ENCODE data around the gene RFXAP.
A peak's percentile ranks its signal among the peaks of the same experiment; 100 is the strongest.

Gene RFXAP

DNA sequence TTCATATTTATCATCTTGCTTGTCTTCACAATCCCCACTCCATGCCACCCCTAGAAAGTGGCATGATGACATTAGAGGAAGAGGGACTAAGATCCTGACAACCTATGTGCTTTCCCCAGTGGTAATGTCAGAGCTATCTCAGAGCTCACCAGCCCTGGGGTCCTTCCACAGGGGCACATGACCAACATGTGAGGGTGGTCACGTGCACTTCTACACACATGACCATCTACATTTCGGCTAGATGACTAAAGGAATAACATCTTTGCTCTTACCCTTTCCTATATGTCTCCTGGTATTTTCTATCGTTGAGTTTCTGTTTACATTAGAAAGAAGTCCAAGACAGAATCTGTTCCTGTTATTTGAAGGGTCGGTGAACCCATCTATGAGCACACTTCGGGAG, 46.2 kb downstream of the RFXAP start:
- Histone ChIP-seq H3K9ac (ENCODE audit: low read length in 2 of 2) (no peak overlapping the region), H3K4me1 (ENCODE audit: control insufficient read depth, insufficient read depth, low read length) (peaks cover 3% of the 10 kb centered on the region), H3K9me3 (ENCODE audit: control insufficient read depth in 2 of 2, low read length in 2 of 2) (no peaks in the 10 kb centered on the region), H3K4me3 (ENCODE audit: low read length in 2 of 2) (no peak overlapping the region), H3K36me3 (ENCODE audit: control insufficient read depth in 2 of 2, insufficient read depth in 2 of 2, low read length in 2 of 2) (peaks cover 15 to 21% of the 10 kb centered on the region in 2 donors), H3K27me3 (ENCODE audit: control insufficient read depth in 1 of 2, insufficient read depth in 2 of 2, low read length in 2 of 2) (no peaks in the 10 kb centered on the region), H3K27ac (ENCODE audit: low read length) (no peak overlapping the region)

- peaks cover 3% of the 10 kb centered on the region for H3K4me1 ChIP-seq (ENCODE audit: control insufficient read depth, insufficient read depth, low read length)
- no peaks in the 10 kb centered on the region for H3K27me3 ChIP-seq (ENCODE audit: control insufficient read depth in 1 of 2, insufficient read depth in 2 of 2, low read length in 2 of 2)
- H3K9ac ChIP-seq (ENCODE audit: low read length in 2 of 2) = no peak overlapping the region
- H3K4me3 ChIP-seq (ENCODE audit: low read length in 2 of 2) = no peak overlapping the region
- no peaks in the 10 kb centered on the region for H3K9me3 ChIP-seq (ENCODE audit: control insufficient read depth in 2 of 2, low read length in 2 of 2)
- H3K27ac ChIP-seq (ENCODE audit: low read length) = no peak overlapping the region
- H3K36me3 ChIP-seq (ENCODE audit: control insufficient read depth in 2 of 2, insufficient read depth in 2 of 2, low read length in 2 of 2) = peaks cover 17 to 27% of the 10 kb centered on the region in 2 donors
These were observed 47.2 kb downstream of the RFXAP start for GRCh38 chr13:36866232-36866631.

- Histone ChIP-seq H3K27ac (ENCODE audit: low read length) (no peak overlapping the region), H3K9me3 (ENCODE audit: control insufficient read depth in 2 of 2, low read length in 2 of 2) (no peaks in the 10 kb centered on the region), H3K27me3 (ENCODE audit: control insufficient read depth in 1 of 2, insufficient read depth in 2 of 2, low read length in 2 of 2) (no peaks in the 10 kb centered on the region), H3K4me3 (ENCODE audit: low read length in 2 of 2) (no peak overlapping the region), H3K36me3 (ENCODE audit: control insufficient read depth in 2 of 2, insufficient read depth in 2 of 2, low read length in 2 of 2) (peaks cover 16% of the 10 kb centered on the region in 2 donors), H3K4me1 (ENCODE audit: control insufficient read depth, insufficient read depth, low read length) (peaks cover 5% of the 10 kb centered on the region), H3K9ac (ENCODE audit: low read length in 2 of 2) (no peak overlapping the region)
These were observed 51.1 kb downstream of the RFXAP start for GRCh38 chr13:36870050-36870692.

DNA sequence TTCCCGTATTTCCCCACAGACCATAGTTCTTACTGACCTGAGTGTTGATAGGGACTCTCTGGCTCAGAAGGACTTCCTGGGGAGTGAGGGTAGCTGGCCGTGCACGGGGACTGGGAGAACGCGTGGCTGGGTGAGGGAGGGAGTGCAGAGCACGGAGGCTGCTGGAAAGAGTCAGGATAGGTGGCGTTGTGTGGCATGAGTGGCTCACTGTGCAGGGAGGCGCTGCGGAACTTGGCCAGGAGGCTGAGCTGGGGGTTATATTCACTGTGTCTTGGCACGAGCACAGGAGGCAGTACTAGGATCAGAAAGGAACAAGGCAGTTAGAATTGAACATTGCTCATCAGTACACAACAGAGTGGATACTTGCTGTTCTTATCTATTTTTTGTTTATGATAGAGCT, 53.6 kb downstream of the RFXAP start:
- H3K4me1 ChIP-seq (ENCODE audit: control insufficient read depth, insufficient read depth, low read length) = peaks cover 5% of the 10 kb centered on the region
- no peaks in the 10 kb centered on the region for H3K9me3 ChIP-seq (ENCODE audit: control insufficient read depth in 2 of 2, low read length in 2 of 2)
- no peak overlapping the region for H3K4me3 ChIP-seq (ENCODE audit: low read length in 2 of 2)
- no peaks in the 10 kb centered on the region for H3K27me3 ChIP-seq (ENCODE audit: control insufficient read depth in 1 of 2, insufficient read depth in 2 of 2, low read length in 2 of 2)
- peak overlapping the region in 1 of 2 donors; percentile 14 for H3K9ac ChIP-seq (ENCODE audit: low read length in 2 of 2)
- H3K27ac ChIP-seq (ENCODE audit: low read length) = no peak overlapping the region
- peaks cover 8 to 13% of the 10 kb centered on the region in 2 donors for H3K36me3 ChIP-seq (ENCODE audit: control insufficient read depth in 2 of 2, insufficient read depth in 2 of 2, low read length in 2 of 2)

DNA sequence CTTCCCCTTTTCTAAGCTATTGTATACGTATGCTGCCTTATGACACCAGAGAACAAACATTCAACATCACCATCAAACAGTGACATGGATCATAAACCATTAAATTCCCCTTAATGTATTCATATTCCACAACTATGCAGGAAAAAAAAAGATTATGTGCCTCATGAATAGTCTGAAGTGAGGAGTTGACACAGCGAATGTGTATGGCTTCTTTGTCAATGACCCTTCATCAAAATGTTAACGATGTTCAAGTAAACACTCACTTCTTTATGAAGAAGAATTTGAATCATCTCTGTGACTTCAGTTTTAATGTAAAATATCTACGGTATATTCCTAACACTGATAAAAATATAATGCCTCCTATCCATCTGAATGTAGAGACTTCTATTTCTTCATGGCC, 56.4 kb downstream of the RFXAP start:
- H3K27me3 ChIP-seq (ENCODE audit: control insufficient read depth in 1 of 2, insufficient read depth in 2 of 2, low read length in 2 of 2) = no peaks in the 10 kb centered on the region
- H3K36me3 ChIP-seq (ENCODE audit: control insufficient read depth in 2 of 2, insufficient read depth in 2 of 2, low read length in 2 of 2) = peaks cover under 1 to 20% of the 10 kb centered on the region in 2 donors
- H3K4me3 ChIP-seq (ENCODE audit: low read length in 2 of 2) = no peak overlapping the region
- H3K9ac ChIP-seq (ENCODE audit: low read length in 2 of 2) = no peak overlapping the region
- H3K27ac ChIP-seq (ENCODE audit: low read length) = no peak overlapping the region
- H3K4me1 ChIP-seq (ENCODE audit: control insufficient read depth, insufficient read depth, low read length) = peaks cover 7% of the 10 kb centered on the region
- no peaks in the 10 kb centered on the region for H3K9me3 ChIP-seq (ENCODE audit: control insufficient read depth in 2 of 2, low read length in 2 of 2)

GRCh38 chr13:36875961-36876360, 56.9 kb downstream of the RFXAP start:
- Histone ChIP-seq H3K27me3 (ENCODE audit: control insufficient read depth in 1 of 2, insufficient read depth in 2 of 2, low read length in 2 of 2) (no peaks in the 10 kb centered on the region), H3K4me1 (ENCODE audit: control insufficient read depth, insufficient read depth, low read length) (peaks cover 9% of the 10 kb centered on the region), H3K9ac (ENCODE audit: low read length in 2 of 2) (no peak overlapping the region), H3K27ac (ENCODE audit: low read length) (no peak overlapping the region), H3K4me3 (ENCODE audit: low read length in 2 of 2) (no peak overlapping the region), H3K9me3 (ENCODE audit: control insufficient read depth in 2 of 2, low read length in 2 of 2) (no peaks in the 10 kb centered on the region), H3K36me3 (ENCODE audit: control insufficient read depth in 2 of 2, insufficient read depth in 2 of 2, low read length in 2 of 2) (peaks cover 0 to 16% of the 10 kb centered on the region in 2 donors)

Data from stomach smooth muscle (tissue), 2 donors.